KG1 (cell line): ENCODE data around the gene RASA3.
"Not testable (repeated sequence)": the region's sequence is repeated elsewhere in the genome, so short reads cannot be mapped to it uniquely, and the experiment has no call there.

Experiments
- DNase-seq: peaks from one replicate; lab custom pipeline; 2025; lab: John Stamatoyannopoulos, UW

Gene RASA3

GRCh38 chr13:114020750-114021463, 111.5 kb downstream of the RASA3 start:
- DNase-seq = no peak

DNA sequence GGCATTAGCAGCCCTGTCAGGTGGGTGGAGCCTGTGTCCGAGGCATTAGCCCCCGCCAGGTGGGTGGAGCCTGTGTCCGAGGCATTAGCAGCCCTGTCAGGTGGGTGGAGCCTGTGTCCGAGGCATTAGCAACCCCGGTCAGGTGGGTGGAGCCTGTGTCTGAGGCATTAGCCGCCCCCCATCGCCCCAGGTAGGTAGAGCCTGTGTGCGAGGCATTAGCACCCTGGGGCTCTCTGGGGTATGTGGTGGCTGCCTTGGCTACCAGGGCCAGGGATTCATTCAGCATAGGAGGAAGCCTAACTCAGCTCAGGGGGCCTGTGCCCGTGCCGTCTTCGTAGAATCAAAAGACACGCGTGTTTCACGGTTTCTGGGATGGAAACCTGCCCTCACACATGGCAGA, 112.3 kb downstream of the RASA3 start:
- DNase-seq = not testable (repeated sequence)

DNA sequence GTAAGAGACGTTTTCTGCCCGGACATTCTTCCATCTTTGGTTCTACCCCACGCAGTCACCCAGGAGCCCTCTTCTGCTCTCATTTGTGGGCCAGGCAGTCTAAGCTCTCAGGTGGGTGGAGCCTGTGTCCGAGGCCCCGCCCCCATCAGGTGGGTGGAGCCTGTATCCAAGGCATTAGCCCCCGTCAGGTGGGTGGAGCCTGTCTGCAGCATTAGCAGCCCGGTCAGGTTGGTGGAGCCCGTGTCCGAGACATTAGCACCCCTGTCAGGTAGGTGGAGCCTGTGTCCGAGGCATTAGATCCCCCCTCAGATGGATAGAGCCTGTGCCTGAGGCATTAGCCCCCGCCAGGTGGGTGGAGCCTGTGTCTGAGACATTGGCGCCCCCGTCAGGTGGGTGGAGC, 113.1 kb downstream of the RASA3 start:
- DNase-seq = no peak

DNA sequence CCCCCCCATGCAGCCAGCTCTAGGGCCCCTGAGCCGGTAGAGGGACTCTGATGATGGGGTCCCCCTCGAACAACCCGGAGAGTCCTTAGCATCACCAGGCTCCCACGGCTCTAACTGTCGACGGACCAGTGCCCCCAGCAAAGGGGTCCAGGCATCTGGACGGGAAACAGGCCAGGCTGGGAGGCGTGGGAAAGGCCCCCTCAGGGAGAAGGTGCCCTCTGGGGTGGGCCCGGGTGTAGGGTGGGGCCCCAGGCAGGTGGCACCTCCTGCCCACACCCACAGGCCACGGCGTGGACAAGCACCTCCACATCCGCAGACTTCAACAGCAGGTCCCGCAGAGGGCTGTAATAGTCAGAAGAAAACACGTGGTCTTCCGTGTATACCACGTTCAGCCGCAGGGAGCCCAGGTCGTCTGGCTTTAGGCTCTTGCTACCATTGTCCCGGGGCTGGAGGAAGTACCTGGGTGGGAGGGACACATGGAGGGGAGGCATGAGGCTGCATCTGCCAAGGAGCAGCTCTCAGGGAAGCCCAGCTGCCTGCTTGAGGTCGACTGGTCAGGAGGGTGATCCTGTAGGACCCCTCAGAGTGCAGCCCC, 113.9 kb downstream of the RASA3 start:
- DNase-seq = no peak

- DNase-seq = no peak
Observed at GRCh38 chr13:114017966-114018365, 114.5 kb downstream of the RASA3 start.

GRCh38 chr13:114017028-114017630, 115.3 kb downstream of the RASA3 start:
- no peak for DNase-seq

- DNase-seq = no peak
Observed at GRCh38 chr13:114016321-114017027, 115.9 kb downstream of the RASA3 start.

DNA sequence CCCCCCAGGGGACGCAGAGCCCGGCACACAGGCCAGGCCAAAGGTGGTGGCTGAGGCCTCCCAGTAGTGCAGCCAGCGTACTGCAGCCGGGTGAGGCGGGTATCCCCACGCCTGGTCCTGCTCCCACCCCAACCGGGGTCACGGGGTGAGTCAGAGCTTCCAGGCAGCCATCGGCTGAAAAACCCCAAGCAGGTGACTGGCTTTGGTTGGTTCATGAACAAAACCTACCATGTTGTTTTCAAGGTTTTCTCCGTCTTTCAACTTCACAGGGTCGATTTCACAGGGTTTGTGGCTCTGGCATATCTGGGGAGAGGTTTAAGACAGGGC, 116.5 kb downstream of the RASA3 start:
- no peak for DNase-seq

- DNase-seq = no peak
Observed at GRCh38 chr13:114015111-114015968, 117.1 kb downstream of the RASA3 start.

- DNase-seq = no peak
Observed at GRCh38 chr13:114013952-114014629, 118.3 kb downstream of the RASA3 start.

GRCh38 chr13:114013336-114013735, 119.1 kb downstream of the RASA3 start:
- DNase-seq = no peak

DNA sequence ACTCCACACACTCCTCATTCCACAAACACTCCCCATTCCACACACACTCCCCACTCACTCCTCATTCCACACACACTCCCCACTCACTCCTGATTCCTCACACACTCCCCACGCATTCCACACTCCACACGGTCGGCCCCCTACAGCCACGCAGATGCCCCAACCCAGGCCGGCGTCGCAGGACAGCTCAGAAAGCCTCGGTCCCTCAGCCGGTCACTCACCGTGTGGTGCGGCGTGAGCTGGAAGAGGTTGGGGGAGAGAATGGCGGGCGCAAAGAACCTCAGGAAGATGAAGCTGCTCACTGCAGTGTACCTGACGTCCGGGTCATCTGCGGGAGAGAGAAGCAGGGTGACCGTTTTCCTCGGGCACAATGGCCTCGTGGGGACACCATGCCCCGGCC, 119.5 kb downstream of the RASA3 start:
- no peak for DNase-seq

DNA sequence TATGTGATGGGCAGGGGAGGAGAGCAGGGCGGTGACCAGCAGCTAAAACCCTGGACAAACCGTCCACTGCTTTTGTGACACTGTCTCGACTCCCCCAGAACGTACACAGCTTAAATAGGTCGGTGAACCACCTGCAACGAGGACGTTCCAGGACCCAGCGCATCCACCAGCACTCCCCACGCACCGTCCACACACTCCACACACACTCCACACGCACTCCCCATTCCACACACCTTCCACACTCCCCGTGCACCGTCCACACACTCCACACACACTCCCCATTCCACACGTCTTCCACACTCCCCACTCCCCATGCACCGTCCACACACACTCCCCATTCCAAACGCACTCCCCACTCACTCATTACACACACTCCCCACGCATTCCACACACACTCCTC, 120.3 kb downstream of the RASA3 start:
- DNase-seq = no peak

DNA sequence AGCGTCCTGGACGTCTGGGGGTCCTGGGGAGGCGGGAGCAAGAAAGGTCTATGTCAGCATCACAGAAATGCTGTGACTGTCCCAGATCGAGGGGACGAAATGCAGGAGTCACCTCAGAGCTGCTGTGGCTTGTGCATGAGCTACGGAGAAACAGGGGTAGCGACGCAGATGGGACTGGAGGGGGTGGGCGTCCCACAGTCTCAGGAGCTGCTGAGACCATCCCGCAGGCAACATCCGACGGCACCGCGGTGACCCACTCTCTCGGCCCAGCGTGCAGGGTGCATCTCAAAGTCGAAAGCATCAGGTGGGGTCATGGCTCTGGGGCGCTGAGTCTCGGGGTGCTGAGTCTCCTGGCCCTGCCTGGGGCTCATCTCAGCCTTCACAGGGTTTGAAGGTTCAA, 121.2 kb downstream of the RASA3 start:
- no peak for DNase-seq

GRCh38 chr13:114010401-114011101, 121.9 kb downstream of the RASA3 start:
- no peak for DNase-seq

DNA sequence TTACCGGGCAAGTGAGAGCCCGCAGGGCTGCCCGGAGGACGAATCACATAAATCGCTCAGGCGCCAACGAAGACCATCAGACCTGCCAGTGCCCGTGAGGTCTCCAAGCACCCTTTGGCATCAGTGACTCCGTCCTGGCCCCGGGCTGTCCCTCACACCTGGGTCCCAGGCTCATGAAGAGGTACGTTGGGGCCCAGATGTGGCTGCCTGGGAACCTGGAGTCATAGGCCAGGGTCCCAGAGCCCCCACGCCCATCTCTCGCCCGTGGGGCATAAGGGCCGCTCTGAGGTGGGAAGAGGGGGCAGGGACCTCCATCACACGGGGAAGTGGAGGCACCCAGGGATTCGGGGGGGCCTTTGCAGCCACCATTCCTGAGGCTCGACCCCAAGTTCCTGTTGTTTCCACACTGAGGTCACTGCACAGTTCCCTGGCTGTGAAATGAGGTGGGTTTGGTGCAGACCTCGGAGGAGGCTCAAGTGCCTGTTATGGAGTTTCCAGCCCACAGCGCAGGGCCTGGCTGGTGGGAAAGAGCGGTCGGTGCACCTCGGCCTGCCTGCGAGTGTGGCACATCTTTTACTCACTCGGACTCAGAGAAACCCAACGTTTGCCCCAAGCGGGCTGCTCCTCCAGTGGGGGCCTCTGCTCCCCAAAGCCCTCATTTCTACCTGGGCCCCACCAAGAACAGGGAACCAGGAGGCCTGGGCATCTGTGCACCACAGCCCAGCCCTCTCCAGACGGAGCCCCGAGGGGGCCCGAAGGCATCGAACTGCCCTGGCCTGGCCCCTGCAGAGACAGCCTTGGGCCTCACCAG, 122.6 kb downstream of the RASA3 start:
- DNase-seq = no peak

DNA sequence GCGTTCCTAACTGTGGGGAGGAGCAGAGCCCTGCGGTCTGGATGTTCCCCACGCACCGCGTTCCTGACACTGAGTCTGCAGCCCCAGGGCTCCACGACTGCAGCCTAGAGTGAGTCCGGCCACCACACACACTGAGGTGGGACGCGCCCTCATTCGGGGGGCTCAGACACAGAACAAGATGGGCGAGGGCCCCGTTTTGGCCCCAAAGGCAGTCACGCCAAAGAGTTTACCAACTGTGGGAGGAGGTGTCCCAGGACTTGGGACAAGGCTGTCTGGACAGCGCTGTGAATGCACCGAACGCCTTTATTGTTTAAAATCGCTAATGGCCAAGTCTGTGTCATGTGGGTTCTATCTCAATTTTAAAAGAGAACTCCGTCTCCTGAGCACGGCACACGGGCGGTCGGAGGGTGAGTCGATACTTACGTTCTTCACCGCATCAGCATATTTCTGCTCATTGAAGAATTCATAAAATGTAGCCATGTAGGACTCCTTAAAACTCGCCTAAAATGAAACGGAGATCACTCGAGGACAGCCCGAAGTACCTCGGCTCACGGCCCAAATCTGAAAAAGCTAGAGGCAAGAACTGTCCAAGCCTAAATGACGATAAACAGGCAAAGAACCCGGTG, 123.3 kb downstream of the RASA3 start:
- DNase-seq = no peak

DNA sequence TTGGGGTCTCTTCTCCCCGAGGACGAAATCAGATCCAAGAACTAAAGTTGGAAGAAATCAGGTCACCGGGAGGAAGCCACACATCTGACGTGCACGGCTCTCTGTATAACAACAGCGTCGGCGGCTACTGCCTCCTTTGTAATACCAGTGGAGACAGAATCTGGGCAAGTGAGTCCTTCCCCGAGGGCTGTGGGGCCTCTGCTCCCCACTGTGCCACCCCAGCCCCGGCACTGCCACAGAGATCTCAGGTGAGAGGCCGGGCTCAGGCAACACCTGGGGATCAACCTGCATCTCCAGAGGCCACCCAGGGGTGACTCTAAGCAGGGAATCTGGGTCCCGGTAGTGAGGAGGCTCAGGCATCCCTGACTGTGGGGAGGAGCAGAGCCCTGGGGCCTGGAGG, 124.9 kb downstream of the RASA3 start:
- DNase-seq = no peak

DNA sequence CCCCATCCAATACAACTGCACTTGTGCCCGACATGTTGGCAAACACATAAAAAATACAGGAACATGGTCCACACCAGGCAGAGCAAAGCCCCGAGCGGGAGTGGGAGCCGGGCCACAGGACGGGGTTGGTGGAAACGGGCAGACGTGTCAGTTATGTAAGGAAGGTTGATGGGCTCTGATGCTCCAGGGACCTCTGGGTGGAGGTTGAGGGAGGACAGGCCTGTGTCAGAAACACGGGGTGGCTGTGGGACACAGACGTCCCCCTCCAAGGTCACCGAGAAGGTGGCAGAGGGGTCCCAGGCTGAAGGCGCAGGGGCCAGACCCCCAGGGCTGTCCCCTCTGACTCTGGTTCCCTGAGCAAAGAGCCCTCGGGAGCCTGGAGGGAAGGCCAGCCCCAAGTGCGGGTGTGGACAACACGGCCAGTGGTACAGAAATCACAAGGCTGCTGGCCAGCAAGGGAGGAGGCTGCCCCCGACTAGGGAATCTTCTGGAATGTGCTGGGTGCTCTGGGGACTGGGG, 127.2 kb downstream of the RASA3 start:
- DNase-seq = no peak
